ENCODE results near the gene ETS1. TPM values are rescaled to one million over a fixed set of nuclear protein-coding genes. Genes with fewer than 3 reads are reported as not detected.
A peak's percentile ranks its signal among the peaks of the same experiment; 100 is the strongest.

The ETS1 gene, protein sequence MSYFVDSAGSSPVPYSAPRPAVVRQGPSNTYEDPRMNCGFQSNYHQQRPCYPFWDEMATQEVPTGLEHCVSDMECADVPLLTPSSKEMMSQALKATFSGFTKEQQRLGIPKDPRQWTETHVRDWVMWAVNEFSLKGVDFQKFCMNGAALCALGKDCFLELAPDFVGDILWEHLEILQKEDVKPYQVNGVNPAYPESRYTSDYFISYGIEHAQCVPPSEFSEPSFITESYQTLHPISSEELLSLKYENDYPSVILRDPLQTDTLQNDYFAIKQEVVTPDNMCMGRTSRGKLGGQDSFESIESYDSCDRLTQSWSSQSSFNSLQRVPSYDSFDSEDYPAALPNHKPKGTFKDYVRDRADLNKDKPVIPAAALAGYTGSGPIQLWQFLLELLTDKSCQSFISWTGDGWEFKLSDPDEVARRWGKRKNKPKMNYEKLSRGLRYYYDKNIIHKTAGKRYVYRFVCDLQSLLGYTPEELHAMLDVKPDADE
- 75.5 TPM for polyA plus RNA-seq (ENCODE audit: insufficient read length)
- long read RNA-seq, donor 1, full-length matches to known transcripts = 7 of 26 reads
- long read RNA-seq, donor 1, partial matches to known transcripts = 19 of 26 reads
- long read RNA-seq, donor 1, other reads (novel, unspliced or antisense) = 0 of 26 reads
- long read RNA-seq, donor 2, transcript ETS1-201 (8 exons, 2,231 nt) = major isoform, 8 of 18 reads
- long read RNA-seq, donor 2, partial matches to known transcripts = 9 of 18 reads
- long read RNA-seq, donor 2, other reads (novel, unspliced or antisense) = 0 of 18 reads
- long read RNA-seq, donor 3, full-length matches to known transcripts = 6 of 16 reads
- long read RNA-seq, donor 3, partial matches to known transcripts = 10 of 16 reads
- long read RNA-seq, donor 3, other reads (novel, unspliced or antisense) = 0 of 16 reads
- long read RNA-seq, donor 4 = 0 reads
- long read RNA-seq, donor 5, full-length matches to known transcripts = 8 of 19 reads
- long read RNA-seq, donor 5, partial matches to known transcripts = 11 of 19 reads
- long read RNA-seq, donor 5, other reads (novel, unspliced or antisense) = 0 of 19 reads
- long read RNA-seq, donor 6, partial matches to known transcripts = 33 of 34 reads
- long read RNA-seq, donor 6, other reads (novel, unspliced or antisense) = 0 of 34 reads
- long read RNA-seq, donor 7, partial matches to known transcripts = 0 of 5 reads
- long read RNA-seq, donor 7, other reads (novel, unspliced or antisense) = 0 of 5 reads
- long read RNA-seq, donor 8, partial matches to known transcripts = 0 of 3 reads
- long read RNA-seq, donor 8, other reads (novel, unspliced or antisense) = 0 of 3 reads

DNA sequence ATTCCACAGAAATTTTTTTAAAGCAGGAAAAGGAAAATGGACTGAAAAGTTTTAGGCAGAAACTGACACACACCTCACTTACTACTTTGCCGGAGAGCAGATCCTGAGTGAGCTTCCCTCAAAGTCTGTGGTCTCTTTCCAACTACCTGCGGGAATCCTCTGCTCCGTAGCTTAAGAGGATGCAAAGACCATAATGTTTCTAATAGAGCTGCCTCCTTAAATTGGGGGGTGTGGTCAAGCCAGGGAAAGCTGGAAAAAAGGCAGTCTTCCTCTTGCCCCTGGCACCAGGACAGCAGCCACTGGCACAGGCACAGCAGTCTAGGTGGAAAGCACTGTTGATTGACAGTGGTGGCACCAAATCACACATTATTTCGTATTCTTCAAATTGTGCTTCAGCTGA lies at the start of gene ETS1:
Gene ETS1, minus strand, starts transcription at position 144 of the 400 bp plus-strand sequence. CDS start 14,428 bp downstream, outside the sequence.
- DNase-seq = no peak

DNA sequence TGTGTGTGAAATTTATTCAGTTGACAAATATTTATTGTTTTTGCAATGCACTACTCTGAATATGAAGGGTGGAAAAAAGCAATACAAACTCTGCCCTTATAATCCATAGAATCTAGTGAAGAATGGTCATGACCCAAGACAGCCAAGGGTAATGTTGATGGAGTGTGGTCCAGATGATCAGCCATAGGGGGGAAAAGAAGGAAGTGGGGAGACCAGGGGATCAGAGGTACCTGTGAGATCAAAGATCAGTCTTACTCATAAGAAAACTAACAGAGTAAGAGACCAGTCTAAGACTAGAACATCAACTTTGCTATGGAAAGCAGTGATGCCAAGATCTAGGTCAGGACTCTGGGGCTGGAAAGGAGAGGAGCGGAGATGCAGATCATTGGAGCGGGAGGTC lies 47.0 kb upstream of the ETS1 start:
- DNase-seq = no peak

DNA sequence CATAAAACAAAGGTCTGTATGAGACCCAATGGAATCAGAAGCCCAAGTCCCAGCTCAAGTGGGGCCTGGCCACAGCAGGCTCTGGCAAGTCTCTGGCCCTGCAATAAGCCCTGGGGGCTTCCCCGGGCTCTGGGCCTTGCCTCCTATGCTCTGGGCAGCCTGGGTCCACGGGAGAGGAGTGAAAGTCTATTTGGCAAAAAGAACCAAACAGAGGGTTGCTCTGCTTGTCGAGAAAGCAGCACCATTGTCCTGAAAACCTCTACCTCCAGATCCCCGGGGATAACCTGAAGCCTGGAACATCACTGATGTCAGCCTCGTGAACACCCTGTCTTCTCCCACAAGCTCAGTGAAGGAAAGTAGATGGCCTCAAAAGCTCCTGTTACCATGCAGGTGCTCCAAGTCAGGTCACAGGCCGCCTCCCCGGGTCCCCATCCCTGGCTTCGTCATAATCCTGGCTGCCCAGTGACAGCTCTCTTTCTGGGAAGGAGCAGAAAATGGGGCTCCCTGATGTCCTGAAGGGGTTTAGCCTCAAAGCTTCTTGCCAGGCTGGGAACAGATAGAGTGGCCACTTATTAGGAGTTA lies 46.1 kb upstream of the ETS1 start:
- DNase-seq = no peak

DNA sequence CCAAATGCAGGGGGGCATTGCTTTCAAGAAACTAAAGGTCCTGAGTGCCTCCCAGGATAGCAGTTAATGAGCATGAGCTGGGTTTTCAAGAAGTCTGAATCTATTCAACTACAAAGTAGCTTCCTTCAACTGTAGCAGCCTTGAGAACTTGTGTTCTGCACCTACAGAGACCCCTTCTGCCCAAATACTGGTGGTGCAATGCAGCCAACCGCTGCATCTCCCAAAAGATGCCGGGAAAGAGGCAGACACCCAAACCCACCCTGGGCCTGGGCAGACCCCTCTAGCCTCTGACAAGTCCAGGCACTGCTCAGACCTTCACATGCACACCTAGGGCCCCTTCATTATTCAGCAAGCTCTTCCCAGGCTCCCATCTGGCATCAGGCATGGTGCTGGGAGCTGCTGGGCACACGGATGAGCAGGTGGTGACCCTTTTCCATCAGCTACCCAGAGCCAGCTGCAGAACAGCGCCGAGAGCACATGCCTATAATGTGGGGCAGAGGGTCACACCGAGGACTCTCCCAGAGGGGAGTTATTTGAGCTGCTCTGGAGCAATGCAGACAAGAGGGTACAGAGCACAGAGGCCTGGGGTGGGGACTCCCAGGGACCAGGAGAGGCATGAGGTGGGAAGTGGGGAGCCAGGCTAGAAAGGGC lies 44.9 kb upstream of the ETS1 start:
- DNase-seq = no peak

DNA sequence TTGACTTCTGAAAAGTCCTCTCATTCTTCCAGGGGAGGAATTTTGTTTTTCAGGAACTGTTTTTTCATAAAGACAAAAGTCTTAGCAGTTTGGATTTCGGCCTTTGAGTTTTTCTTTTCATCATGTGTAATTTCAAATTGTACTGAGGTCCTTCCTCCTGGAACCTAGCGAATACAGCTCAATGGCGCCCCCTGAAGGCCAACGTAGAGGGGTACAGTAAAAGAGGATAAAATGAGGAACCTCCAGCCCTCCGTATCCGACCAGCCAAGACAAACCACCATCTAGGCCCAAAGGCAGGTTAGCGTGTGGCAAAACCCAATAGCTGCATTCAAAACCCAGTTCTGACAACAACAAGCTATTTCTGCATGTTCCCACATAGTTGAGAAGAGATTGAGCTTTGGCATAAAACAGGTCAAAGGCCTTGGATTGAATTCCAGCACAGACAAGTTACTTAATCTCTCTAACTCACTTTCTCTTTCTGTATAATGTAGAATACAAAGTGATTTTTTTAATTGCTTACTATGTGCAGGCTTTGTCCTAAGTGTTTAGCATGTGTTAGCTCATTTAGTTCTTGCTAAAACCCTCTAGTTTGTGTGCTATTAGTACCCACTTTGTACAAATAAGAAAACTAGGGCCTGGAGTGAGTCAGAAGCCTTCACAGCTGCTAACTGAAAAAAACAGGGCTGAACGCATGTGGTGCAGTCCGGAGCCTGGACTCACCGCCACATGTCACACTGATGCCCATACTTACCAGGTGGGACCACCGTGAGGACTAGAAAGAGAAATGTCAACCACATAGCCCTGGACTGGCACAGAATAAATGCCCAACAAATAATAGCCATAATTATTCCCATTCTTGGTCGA lies 43.2 kb upstream of the ETS1 start:
- DNase-seq = peak; percentile 89

DNA sequence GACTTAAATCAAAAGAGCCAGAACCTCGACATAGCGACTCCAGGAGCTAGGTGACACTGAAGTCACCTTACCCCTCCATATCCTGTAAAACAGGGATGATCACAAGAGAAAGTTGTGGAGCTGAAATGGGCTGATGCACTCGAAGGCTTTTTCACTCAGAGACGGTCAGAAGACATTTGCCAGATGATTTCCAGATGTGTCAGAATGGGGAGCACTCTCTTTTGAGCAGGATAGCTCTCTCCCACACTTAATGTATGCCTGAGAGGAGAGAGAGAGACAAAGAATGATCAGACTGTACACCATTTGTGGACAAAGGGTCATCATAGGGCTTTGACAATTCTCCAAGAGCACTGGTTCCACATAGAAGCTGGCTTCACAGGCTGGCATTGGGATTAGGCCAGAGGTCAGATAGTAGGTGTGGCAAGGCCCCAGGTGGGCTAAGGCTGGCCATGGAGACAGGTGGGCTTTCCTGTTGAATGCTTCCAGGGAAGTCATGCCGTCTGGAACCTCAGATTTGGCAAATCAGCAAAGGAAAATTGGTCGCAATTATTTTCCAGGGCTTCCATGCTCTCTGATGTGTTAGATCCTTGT lies 42.3 kb upstream of the ETS1 start:
- no peak for DNase-seq

DNA sequence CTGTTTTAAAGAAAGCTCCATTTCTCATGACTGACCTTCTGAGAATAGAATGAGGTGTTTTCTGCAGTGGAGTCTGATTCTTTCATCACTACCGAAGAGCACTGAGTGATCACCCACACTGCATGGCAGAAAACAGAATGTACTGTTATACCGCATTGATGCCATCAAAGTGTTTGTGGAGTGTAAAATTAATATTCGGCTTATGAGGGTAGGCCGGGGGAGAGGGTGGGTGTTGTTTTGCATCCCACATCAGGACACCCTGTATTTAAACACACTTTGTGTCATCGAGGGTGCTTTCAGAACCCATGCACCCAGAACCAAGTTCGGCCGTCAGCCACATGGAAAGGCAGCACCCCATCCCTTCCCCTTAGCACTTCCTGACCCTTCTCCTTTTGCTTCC lies 41.3 kb upstream of the ETS1 start:
- no peak for DNase-seq

DNA sequence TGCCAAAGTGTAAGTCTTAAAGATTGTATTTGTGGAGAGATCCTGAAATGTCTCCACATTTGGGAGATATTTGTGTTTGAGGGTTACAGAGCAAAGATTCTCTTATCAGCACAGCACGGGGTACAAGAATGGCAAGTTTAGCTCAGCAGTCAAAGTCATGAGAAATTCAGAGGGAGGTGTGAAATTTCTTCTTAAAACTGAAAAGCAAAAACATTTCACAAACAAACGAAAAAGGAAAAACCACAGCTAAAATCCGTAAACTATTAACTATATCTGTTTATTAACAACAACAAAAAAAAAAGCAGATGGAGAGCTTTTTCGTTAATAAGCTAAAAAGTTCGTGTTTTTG lies 40.9 kb upstream of the ETS1 start:
- DNase-seq = no peak

DNA sequence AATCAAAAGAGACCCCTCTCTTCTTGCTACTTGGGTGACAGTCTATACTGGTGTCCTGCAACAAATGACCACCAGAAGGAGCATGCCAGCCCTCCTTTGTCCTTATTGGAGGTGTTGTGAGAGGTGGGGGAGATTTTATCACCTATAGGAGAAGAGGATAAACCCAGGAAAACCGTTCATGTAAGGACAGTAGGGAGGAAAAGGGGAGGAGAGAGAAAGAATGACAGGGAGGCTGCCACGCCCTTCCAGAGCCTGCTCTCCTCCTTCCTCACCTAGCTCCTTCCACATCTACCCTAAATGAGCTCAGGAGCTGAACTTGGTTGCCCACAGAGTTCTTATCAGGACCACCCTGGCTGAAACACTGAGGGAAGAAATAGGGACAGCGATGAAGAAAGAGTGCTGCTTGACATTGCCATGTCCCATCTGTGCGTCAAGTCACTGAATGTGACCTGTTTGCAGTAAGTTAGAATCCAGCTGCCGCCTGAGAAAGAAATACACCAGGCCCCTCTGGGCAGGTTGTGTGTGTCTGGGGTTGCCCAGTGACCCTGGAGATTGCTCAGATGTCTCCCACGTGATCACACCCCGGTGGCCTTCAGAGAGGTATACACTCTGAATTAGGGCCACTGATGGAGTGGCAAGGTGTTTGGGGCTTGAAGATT lies 40.4 kb upstream of the ETS1 start:
- DNase-seq = no peak

DNA sequence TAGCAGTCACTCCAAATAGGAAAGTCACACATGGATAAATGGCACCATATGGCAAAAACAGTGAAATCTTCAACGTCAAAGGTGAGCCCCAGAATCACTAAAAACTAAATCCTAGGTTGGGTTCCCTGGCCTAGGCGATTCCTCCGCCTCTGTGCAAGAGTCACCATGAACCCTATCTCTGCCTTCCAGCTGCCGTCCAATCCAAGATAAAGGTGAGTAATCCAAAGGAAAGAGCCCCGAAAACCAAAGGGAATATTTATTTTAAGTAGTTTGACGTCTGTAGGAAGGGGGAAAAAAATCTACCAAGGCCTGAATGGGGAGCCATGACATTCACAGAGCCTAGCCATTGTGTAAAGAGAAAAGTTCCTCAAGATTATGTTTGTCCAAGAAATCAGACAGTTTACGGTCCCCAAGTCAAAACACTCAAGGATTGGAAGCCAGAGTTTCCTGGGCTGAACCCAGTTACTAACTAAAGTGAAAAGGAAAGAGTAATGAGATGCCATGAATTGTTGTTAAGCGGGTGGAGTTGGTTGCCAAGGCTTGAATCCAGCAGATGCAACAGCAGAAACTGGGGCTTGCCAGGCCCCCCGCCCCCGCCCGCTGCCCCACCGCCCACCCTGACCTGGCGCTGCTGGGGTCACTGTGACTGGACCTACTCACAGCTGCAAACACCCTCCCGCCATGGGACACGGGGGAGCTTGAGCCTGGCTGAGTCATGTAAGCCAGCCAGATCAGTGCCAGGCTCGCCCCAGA lies 39.7 kb upstream of the ETS1 start:
- no peak for DNase-seq

DNA sequence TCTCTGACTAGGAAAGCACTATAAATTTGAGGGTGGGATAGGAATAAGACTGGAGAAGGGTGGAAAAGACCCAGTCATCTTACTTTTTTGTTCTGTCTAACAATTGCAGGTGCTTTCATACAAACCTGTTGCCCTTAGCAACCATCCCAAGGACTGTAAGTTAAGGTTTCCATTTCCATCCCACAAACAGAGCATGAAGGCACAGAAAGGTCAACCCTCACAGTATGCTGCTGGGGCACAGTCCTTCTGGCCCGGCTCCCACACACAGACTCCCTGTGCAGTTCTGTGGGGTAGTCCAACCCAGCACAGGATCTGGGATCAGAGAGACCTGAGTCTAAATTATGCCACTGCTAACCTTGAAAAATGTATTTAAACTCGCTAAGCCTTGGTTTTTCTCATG lies 38.4 kb upstream of the ETS1 start:
- DNase-seq = no peak

DNA sequence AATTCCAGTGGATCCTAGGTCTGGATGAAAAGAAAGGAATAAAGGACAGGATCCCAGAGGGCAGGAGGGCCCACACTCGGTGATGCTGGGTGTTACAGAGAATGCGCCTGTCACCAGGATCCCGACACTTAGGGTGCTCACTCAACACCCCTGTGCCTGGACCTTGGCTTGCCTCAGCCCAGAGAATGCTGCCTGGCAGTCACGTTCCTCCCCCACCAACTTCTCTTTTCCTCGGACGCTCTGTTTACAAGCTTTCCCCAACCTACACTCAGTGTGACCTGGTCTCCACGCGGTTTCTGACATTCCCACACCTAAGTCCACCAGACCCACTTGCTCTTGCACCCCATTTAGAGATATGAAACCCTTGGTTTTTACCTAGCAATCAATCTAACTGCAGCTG lies 38.0 kb upstream of the ETS1 start:
- no peak for DNase-seq

DNA sequence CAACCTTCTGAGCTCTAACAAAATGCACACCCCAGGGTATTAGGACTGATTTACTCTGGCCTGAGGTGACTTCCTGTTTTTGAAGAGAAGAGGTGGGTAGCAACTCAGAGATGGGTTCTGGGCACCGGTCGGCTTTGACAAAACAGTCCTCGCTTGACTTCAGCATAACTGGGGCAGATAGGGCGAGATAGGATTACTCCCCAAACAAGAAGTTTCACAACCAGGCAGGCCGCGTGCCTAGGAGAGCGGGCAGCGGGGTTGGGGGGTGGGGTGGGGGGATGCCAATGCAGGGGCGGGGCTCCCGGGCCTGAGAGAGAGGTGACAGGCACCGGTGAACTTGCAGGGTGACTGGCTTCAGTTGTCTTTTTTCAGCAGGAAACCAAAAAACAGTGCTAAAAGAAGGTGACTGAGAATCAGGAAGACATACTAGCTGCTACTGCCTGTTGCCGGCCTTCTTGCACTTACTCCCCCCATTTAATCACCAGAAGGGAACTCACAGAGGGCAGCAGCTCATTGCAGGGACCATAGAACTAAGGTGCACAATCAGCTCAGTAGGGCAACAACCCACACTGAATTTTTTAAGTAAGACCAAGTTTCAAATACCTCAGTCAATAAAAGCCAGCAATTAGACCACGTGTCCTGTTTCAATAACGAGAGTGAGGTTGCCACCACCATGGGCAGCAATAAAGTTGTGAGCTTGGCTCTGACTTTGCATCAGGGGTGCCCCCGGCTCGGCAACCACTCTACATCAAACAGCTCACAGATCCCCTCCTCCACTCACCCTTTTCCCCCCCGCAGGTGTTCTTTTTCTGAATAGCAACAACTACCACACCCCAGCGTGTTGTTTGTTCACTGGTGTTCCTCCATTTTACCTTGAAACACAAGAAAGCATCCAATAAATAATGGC lies 37.2 kb upstream of the ETS1 start:
- no peak for DNase-seq

DNA sequence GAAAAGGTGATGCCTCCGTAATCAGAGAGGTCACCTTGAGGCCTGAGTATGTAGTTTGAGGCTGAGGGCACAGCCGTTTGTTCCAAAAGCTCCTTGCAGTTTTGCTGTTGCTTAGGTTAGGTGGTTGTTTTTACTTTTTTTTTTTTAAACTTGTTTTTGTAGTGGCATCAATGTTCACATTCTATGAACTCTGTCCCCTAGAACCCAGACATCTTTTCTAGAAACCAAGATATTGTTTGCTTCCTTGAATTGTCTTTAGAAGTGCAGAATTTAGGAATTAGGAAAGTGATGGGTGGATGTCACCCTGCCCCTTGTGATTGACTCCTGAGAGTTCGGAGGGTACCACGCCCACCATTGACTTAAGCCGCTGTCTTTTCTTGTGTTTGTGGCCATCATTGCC lies 35.7 kb upstream of the ETS1 start:
- no peak for DNase-seq

DNA sequence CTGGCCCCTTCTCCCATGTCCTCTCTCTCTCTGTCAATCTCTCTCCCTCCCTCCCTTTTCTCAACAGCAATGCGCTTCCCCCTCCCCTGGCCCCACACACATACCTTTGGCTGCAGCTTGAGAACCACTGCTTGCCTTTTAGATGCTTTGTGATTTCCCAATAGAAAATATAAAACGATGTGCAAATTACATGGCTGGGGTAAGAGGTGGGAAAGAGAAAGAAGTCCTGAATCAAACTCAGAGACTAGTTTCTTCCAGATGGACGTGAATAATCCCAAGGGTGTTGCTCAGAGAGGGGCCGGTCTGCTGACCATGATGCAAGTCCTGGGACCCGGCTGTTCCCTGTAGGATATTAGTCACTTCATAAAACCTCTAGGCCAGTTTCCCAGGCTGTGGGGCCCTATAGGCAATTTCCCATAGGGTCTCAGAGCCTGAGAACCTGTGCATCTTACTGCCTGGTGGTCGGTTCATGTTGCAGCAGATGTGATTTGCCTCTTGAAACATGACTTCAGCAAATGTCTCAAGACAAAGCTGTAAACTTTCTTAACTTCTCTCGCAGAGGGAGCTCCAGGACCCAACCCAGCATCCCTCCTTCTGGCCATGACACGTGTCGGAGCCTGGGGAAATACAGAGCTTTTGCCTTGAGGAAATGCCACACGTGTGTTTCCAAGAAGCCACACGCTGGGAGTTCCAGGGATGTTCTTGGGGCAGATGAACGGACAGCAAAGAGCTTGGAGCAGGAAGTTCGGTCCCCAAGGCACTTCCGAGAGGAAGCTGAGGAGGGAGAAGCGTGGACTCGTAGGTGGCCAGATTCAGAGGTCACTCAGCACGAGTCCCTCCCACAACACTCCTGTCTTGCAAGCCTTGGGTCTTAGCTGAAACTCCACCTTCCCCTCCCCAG lies 34.5 kb upstream of the ETS1 start:
- no peak for DNase-seq

DNA sequence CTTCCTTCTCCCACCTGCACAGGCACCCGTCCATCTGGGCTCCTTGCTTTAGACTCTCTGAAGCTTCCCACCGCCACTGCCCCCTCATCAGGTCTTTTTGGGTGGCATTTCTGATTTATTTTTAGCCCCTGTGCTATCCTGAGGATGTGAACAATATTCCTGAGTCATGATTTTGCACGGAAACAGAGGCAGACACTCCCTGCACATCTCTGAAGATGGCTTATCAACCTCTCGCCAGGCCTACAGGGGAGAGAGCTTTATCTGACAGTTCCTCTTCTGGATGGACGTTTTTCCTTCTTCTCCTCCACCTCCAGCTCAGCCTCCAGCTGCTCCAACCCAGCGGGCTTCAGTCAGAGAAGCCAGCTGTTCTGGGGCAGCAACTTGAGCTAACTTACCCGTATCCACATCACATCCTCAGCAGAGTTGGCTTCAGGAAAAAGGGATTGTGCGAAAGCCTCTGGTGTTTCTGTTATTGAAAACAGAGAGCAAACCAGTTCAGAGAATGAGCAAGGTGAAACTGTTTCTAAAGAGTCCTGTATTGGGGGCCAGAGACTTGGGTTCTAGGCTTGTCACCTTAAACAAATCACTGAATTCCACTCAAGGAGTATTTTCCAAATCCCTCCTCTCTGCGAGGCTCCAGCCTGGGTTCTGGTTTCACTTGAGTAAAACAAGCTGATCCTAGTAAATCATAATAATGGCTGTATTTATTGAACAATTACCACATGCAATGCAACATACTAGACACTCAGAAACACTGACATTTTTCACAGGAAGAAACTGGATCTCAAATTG lies 33.1 kb upstream of the ETS1 start:
- DNase-seq = no peak

All from left kidney (tissue), 8 donors.